ENCODE data around the gene OBSCN.

OBSCN gene

GRCh38 chr1:228279011-228279721 is 71.3 kb downstream of the OBSCN start:
- no peak for DNase-seq

- DNase-seq: no peak
Observed at GRCh38 chr1:228279722-228280105, 71.9 kb downstream of the OBSCN start.

- no peak for DNase-seq
Observed at GRCh38 chr1:228280106-228280901, 72.5 kb downstream of the OBSCN start.

GRCh38 chr1:228280961-228281591 is 73.2 kb downstream of the OBSCN start:
- DNase-seq: no peak

- no peak for DNase-seq
Observed at GRCh38 chr1:228281631-228282328, 73.9 kb downstream of the OBSCN start.

GRCh38 chr1:228282329-228283042 is 74.6 kb downstream of the OBSCN start:
- DNase-seq: no peak

- DNase-seq: no peak
Observed at GRCh38 chr1:228283043-228283371, 75.2 kb downstream of the OBSCN start.

- no peak for DNase-seq
Observed at GRCh38 chr1:228283476-228284147, 75.8 kb downstream of the OBSCN start.

- no peak for DNase-seq
Observed at GRCh38 chr1:228284148-228284495, 76.3 kb downstream of the OBSCN start.

GRCh38 chr1:228284521-228284920 is 76.7 kb downstream of the OBSCN start:
- no peak for DNase-seq

- DNase-seq: no peak
Observed at GRCh38 chr1:228285661-228286504, 78.0 kb downstream of the OBSCN start.

GRCh38 chr1:228286505-228287417 is 78.9 kb downstream of the OBSCN start:
- DNase-seq: no peak

GRCh38 chr1:228287541-228288425 is 79.9 kb downstream of the OBSCN start:
- no peak for DNase-seq

- no peak for DNase-seq
Observed at GRCh38 chr1:228288536-228289238, 80.8 kb downstream of the OBSCN start.

- no peak for DNase-seq
Observed at GRCh38 chr1:228289239-228289849, 81.5 kb downstream of the OBSCN start.

- DNase-seq: no peak
Observed at GRCh38 chr1:228289996-228290881, 82.4 kb downstream of the OBSCN start.
